GM12891 (cell line): ENCODE data around the gene TMEM184A.
"Not testable (repeated sequence)": the region's sequence is repeated elsewhere in the genome, so short reads cannot be mapped to it uniquely, and the experiment has no call there.

Experiments used
- DNase-seq: peaks from one replicate; pipeline ENCODE4 v3.0.0; 2011; ENCODE audit warnings: low spot score; ENCODE audit not compliant: insufficient read length
- FAIRE-seq: peaks from 2 replicates; lab custom pipeline; 2011; peaks lifted over from hg19 to GRCh38; lab: Jason Lieb, UNC
- PAX5 ChIP-seq: IDR thresholded peaks from 2 replicates; pipeline ENCODE4 v1.6.1; 2011; ENCODE audit warnings: low read length, moderate library complexity, mild to moderate bottlenecking; ENCODE audit not compliant: insufficient read depth, severe bottlenecking
- POLR2A ChIP-seq: IDR thresholded peaks from 2 replicates; pipeline ENCODE4 v1.6.1; 2011; ENCODE audit warnings: low read depth, low read length, control low read depth
- POLR2AphosphoS5 ChIP-seq: IDR thresholded peaks from 2 replicates; pipeline ENCODE4 v1.6.1; 2011; ENCODE audit warnings: low read depth, low read length, control low read depth
- POU2F2 ChIP-seq: IDR thresholded peaks from 2 replicates; pipeline ENCODE4 v1.6.1; 2011; ENCODE audit warnings: low read depth, mild to moderate bottlenecking, control low read depth, low read length, moderate library complexity
- SPI1 ChIP-seq: IDR thresholded peaks from 2 replicates; pipeline ENCODE4 v1.6.1; 2011; ENCODE audit warnings: low read depth, low read length, control low read depth
- TAF1 ChIP-seq: IDR thresholded peaks from 2 replicates; pipeline ENCODE4 v1.6.1; 2011; ENCODE audit warnings: low read depth, low read length, control low read depth

The TMEM184A gene

DNA sequence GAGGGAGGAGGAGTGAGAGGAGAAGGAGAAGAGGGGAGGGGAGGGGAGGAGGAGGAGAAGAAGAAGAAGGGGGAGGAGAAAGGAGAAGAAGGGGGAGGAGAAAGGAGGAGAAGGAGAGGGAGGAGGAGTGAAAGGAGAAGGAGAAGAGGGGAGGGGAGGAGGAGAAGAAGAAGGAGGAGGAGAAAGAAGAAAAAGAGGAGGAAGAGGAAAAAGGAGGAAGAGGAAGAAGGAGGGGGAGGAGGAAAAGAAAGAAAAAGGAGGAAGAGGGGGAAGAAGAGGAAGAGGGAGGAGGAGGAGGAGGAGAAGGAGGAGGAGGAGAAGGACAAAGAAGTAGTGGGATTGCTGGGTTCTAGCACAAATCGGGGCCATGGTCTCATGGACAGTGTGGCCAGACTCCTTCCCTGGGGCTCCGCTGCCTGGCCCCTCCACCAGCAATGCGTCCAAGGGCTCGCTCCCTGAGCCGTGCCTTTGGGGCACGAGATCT, 29.7 kb downstream of the TMEM184A start:
- DNase-seq (no peak), FAIRE-seq (no peak)
- TF ChIP-seq POLR2AphosphoS5 (no peak), POU2F2 (no peak), SPI1 (no peak), POLR2A (no peak), TAF1 (no peak), PAX5 (no peak)

- no peak for DNase-seq
- no peak for FAIRE-seq
- TF ChIP-seq POLR2A, result no peak
- no peak for TF ChIP-seq PAX5
- TF ChIP-seq SPI1, result no peak
- no peak for TF ChIP-seq POU2F2
- no peak for TF ChIP-seq TAF1
- TF ChIP-seq POLR2AphosphoS5, result no peak
Measured at GRCh38 chr7:1525409-1525808, 30.6 kb downstream of the TMEM184A start.

DNA sequence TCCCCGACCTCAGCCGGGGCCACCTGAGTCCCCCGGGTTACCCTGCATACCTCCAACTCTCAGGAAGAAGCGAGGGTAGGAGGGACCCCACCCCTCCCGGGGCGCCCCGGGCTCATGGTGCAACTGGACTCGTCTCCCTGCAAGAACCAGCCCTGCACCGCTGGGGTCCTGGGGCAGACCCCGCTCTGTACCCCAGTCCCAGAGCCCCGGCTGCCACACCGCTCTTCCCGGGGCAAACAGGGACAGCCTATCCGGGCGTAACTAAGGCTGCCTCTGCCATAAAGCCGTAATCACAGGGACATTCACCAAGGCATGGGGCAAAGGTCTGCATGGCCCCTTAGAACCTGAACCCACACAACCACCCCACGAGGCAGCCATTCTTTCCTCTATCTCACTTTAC, 32.2 kb downstream of the TMEM184A start:
- DNase-seq, result no peak
- TF ChIP-seq PAX5 (no peak), TAF1 (no peak), POLR2A (no peak), POU2F2 (no peak), POLR2AphosphoS5 (no peak)
- FAIRE-seq, result no peak

GRCh38 chr7:1523208-1523607, 32.8 kb downstream of the TMEM184A start:
- TF ChIP-seq PAX5 (no peak), POLR2AphosphoS5 (no peak), POLR2A (no peak)
- no peak for FAIRE-seq
- no peak for DNase-seq

- DNase-seq (no peak), FAIRE-seq (no peak)
- no peak for TF ChIP-seq PAX5
- no peak for TF ChIP-seq SPI1
- TF ChIP-seq POU2F2, result no peak
Measured at GRCh38 chr7:1521456-1521855, 34.5 kb downstream of the TMEM184A start.

GRCh38 chr7:1520539-1521234, 35.3 kb downstream of the TMEM184A start:
- DNase-seq (no peak), FAIRE-seq (no peak)
- TF ChIP-seq TAF1 (no peak), SPI1 (no peak), POLR2A (no peak), POU2F2 (no peak), POLR2AphosphoS5 (no peak), PAX5 (no peak)

DNA sequence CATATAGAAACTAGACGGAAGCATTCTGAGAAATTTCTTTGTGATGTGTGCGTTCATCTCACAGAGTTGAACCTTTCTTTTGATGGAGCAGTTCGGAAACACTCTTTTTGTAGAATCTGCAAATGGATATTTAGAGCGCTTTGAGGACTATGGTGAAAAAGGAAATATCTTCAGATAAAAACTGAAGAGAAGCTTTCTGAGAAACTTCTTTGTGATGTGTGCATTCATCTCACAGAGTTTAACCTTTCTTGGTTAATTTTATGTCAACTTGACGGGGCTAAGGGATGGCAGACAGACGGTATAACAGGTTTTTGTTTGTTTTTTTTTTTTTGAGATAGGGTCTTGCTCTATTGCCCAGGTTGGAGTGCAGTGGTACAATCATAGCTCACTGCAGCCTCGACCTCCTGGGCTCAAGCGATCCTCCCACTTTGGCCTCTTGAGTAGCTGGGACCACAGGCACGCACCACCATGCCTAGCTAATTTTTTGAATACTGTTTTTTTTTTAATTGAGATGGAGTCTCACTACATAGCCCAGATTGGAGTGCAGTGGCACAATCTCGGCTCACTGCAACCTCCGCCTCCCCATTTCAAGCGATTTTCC, 36.6 kb downstream of the TMEM184A start:
- not testable (repeated sequence) for DNase-seq, FAIRE-seq

- TF ChIP-seq SPI1 (no peak), PAX5 (no peak), TAF1 (no peak), POLR2A (no peak), POU2F2 (no peak), POLR2AphosphoS5 (no peak)
- FAIRE-seq, result no peak
- DNase-seq, result no peak
Measured at GRCh38 chr7:1516586-1517251, 39.3 kb downstream of the TMEM184A start.

DNA sequence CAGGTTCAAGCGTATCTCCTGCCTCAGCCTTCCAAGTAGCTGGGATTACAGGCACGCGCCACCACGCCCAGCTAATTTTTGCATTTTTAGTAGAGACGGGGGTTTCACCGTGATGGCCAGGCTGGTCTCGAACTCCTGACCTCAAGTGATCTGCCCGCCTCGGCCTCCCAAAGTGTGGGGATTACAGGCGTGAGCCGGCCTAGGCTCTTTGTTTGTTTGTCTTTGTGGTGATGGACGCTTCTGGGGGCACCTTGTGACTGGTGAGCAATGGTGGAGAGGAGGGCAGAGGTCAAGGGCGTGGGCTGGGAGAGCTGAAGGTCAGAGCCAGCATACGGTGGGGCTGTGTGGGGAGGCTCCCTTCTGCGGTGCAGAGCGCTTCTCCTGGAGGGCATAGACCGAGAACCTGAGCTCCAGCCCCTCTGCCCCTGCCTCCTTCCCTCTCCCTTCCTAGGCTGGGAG, 40.5 kb downstream of the TMEM184A start:
- not testable (repeated sequence) for FAIRE-seq

GRCh38 chr7:1514995-1515401, 41.0 kb downstream of the TMEM184A start:
- FAIRE-seq (no peak), DNase-seq (no peak)
- TF ChIP-seq TAF1 (no peak), SPI1 (no peak), POLR2A (no peak), PAX5 (no peak), POU2F2 (no peak), POLR2AphosphoS5 (no peak)

More for the DNA sequence above, 40.5 kb downstream of the TMEM184A start:
- DNase-seq, result not testable (repeated sequence)

GRCh38 chr7:1514407-1514806, 41.6 kb downstream of the TMEM184A start:
- FAIRE-seq, result no peak
- no peak for TF ChIP-seq POLR2AphosphoS5
- TF ChIP-seq POU2F2, result no peak
- no peak for TF ChIP-seq PAX5
- TF ChIP-seq TAF1, result no peak
- TF ChIP-seq SPI1, result no peak
- TF ChIP-seq POLR2A, result no peak

More at GRCh38 chr7:1514407-1514806, 41.6 kb downstream of the TMEM184A start:
- no peak for DNase-seq
